ENCODE data around the gene APPL1.
"Not testable (repeated sequence)": the region's sequence is repeated elsewhere in the genome, so short reads cannot be mapped to it uniquely, and the experiment has no call there.

Gene APPL1

DNA sequence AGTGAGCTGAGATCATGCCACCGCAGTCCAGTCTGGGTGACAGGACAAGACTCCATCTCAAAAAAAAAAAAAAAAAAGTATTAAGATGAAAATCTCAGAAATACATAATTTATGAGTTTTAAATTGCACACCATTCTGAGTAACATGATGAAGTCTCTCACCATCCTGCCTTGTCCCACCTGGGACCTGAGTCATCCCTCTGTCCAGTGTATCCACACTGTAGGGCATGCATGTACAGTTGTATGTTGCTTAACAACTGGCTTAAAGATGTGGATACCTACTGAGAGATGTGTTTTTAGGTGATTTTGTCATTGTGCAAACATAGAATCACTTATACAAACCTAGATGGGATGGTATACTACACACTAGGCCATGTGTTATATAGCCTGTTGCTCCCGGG lies 47.9 kb downstream of the APPL1 start:
- DNase-seq: no peak

DNA sequence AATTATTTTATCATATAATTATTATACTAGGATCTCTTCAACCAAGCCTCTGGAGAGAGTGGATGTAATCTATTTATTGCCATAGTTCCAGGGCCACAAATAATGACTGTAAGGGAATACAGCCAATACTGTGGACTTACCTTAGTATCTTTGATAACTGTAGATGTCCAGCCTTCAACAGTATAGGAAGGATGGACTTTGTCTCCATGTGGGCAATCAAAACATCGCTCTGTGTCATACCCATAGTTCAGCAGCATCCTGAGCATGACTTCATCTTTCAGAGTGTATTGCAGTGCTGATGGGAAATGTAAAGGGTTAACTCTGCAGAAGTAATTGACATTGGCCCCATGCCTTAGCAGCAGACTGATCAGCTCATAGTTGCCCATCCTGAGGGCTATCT lies 50.7 kb downstream of the APPL1 start:
- no peak for DNase-seq

DNA sequence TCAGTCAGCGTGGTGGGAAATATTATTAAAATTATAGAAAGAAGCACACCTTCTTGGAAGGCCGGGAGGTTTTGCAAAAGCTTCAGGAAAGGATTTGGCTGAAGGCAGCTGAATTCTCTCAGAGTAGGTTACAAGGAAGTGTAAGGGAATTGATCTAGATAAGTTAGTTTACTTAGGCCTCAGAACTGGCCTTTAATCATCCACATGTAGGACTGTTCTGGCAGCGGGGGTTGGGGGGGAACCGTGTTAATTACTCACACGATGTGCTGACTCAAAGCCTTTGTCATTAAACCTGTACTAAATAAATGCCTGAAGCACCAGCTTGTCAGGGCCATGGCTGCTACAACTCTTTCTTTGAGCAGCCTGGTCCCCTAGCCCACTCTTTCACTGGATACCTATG lies 52.2 kb downstream of the APPL1 start:
- DNase-seq: no peak

DNA sequence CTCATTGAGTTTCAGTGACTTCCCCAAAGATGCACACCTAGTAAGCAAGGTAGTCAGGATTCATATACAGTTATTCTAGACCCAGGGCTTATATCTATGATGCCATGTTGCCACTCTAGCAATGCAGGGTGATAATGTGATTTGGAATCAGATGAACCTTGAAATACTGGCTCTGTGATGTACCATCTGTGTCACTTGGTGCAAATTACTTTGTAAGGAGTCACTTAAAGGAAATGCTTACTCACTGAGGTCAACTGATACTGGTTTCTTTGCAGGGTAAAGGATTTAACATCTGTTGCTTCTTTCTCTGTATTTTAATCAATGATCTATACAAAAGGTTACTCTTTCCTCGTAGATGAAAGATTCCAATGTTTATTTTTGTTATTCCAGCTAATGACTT lies 54.2 kb downstream of the APPL1 start:
- DNase-seq: no peak

DNA sequence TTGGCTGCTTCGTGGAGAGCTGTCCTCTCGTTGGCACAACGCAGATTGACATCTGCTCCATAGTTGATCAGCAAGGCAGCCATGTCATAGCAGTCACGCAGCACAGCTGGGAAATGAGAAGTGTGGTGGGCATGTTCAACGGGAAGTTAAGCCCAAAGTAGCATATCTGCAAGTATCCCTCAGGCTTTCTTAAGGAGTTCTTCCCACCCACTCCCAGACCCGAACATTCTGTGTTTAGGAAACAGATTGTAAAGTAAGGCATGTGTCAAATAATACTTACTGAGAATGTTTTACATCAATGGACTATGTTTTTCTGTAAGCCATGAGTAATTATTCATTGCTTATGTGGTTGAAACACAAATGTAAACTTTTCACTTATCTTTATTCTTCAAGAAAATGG lies 55.8 kb downstream of the APPL1 start:
- no peak for DNase-seq

DNA sequence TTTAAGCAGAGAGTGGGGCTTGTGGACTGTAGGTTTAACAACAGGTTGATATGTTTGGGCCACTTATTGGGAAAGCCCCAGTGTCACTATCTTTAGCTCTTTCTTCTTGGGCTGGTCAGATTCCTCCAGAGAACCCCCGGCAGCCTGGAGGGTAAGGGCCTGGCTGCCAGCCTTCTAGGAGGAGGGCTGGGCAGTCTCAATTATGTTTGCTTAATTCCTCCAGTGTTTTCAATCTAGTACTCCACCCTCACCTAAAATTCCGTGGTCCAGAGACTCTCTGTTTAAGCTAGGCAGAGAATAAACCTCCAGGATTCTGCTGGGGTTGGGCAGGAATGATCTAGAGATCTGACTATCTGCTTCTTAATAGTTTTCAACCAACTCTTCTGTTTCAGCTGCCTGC lies 59.7 kb downstream of the APPL1 start:
- DNase-seq: no peak

DNA sequence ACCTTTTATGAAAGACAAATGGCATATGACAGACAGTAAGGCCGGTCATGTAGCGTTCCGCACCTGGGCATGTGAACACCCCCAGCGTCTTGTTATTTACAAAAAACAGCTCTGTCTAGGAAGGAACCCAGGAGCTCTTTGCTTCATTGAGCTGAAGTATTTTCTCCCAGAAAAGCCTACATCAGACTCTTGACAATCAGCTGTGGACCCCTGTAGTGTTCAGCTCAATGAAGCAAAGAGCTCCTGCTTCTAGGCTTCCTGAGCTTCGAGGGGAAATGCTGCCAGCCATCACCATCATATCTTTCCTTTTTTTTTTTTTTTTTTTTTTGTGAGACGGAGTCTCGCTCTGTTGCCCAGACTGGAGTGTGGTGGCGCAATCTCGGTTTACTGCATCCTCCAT lies 60.9 kb downstream of the APPL1 start:
- DNase-seq: no peak

DNA sequence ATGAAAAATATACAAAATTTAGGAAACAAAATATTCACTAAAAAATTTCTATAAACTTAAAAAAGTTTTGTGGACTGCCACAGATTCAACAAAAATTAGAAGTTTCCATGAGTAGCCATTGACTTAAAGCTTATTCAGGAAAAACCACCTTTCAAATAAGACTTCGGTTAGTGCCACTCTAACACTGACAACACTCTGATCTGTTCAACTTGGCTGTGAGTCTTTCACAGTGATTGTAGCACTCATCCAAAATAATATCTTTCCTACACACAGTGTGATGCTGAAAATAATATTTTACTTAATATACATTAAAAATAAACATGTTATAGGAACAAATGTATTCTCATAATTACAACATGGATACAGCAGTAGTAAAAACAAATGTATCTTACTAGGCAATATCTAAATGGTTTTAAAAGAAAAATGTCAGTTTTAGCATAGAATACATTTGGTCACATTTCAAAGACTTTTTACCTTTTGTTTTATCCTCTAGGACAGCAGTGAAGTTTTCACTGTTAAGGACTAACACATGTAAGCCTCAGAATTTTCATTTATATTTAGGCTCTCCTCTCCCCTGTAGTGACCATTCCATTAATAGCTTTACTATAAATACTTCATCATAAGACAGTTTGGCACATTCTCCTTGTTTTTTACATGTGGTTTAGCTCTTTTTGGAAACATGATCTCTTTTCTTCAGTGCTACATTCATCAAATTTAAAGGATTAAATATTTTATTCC lies 64.8 kb downstream of the APPL1 start, which contains the start of gene ASB14:
TSS of gene ASB14 (minus strand) at position 527 of the 738 bp plus-strand sequence. CDS start 652 bp downstream, outside the sequence.
- DNase-seq: no peak

DNA sequence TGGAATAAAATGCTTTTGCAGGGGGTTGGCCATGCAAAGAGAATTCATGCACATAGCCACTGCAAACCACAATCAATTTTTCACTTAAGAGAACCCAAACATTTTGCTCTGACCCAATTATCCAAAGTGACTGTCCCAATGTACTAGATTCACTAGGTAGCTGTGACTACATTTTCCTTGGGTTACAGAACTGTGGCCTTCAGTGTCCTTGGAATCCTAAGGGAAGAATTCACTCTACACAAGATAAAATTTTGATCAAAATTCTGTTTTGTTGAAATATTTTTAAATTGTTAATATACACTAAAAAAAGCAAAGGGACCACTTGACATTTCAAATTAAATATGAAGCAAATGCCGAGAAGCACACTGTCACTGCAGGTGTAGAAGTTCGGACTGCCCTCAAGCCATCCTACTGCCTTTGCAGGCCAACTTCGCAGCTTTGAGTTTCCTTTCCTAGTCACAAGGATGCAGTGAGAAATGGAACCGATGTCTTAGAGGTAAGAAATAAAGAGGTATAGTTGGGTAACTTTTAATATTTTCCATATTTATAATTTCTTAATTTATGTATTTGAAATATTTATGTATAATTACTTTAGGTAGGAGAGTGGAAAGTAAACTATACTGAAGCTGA lies 65.5 kb downstream of the APPL1 start:
- no peak for DNase-seq

DNA sequence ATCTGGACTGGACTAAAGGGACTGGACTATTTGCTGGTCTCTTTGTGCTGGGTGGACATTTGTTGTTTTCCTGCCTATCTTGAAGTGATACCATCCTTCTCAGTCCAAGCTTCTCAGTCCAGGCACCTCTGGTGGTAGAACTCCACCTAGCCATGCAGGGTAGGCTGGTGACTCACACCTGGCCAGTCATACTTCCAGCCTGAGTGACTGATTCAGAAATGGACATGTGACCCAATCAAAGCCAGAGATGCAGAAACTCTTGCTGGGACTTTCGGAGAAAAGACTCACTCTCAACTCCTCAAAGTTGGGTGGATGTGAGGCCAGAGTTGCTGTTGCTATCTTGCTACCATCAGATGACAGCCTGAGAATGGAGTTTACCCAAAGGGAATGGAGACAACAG lies 70.5 kb downstream of the APPL1 start:
- DNase-seq: no peak

DNA sequence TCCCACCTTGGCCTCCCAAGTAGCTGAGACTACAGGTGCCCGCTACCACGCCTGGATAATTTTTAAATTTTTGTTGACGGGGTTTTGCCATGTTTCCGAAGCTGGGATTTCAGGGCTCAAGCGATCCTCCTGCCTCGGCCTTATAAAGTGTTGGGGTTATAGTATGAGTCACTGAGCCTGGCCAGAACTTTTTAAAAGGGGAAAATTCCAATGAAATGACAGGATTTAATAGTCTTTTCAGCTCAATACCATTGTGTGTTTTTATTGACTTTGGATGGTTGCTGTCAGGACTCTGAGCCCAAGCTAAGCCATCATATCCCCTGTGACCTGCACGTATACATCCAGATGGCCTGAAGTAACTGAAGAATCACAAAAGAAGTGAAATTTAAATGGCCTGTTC lies 76.0 kb downstream of the APPL1 start:
- not testable (repeated sequence) for DNase-seq

DNA sequence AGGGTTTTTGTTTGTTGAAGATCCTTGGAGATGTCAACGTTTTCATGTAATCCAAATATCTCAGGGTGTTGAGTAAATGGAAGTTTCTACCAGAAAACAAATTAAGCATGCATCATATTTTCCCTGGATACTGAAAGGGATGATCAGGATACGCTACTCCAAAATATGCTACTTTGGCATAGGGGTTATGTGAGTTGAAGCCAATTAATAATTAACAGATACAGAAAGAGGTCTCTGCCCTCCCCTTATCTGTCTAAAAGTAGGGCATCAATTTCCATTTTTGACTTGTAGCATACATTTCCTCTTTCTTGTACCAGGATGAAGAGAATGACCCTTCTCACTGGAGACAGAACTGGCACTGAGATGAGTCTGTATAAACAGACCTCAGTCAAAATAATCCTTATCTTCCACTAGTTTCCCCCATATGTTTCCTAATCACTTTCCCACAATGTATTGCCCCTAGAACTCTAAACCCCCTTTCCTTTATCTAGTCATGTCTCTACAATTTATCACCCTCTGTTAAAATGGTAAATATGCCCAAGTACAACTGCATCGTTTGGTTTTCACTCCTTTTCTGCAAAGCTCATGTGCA lies 82.3 kb downstream of the APPL1 start:
- no peak for DNase-seq

DNA sequence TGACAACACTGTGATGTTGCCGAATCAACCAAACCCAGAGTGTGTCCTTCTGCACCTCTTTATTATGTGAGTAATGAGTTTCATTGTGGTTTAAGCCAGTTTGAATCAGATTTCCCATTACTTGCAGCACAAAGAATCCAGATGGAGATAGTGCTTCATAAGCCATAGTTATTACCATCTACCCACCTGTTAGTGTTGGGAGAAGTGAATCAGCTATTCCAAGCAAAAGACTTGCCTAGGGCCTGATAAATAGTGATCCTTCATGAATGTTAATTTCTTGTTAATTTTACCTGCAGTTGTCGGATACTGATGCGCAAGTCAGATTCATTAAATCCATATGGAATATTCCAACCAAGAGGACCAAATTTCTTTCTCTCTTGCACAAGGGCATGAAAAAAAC lies 86.7 kb downstream of the APPL1 start:
- no peak for DNase-seq

Measured in right forelimb (tissue), 1 donor.